Kidney (tissue), 14 donors: ENCODE measurements around the gene WDR7. TPM values are rescaled to one million over a fixed set of nuclear protein-coding genes. Genes with fewer than 3 reads are reported as not detected.

Experiments
- DNase-seq, 5 donors: peaks; one replicate each; pipeline ENCODE4 v3.0.0-alpha.2; 2013 to 2020
- FAIRE-seq: peaks from 2 replicates; lab custom pipeline; 2012; peaks lifted over from hg19 to GRCh38; lab: Jason Lieb, UNC
- H3K27ac ChIP-seq, 2 donors: one replicate each; pipeline ENCODE4 v1.7.0; 2013; ENCODE audit warnings: low read depth in 2 of 2, low read length in 2 of 2, inconsistent platforms in 1 of 2
- H3K27me3 ChIP-seq: one replicate; pipeline ENCODE4 v1.7.1; 2013; ENCODE audit warnings: low read length, inconsistent platforms; ENCODE audit not compliant: control insufficient read depth, insufficient read depth
- H3K36me3 ChIP-seq, 3 donors: one replicate each; pipeline versions ENCODE4 v1.7.0 to v1.7.1; 2013; ENCODE audit warnings: low read length in 3 of 3, control low read depth in 1 of 3, inconsistent platforms in 1 of 3; ENCODE audit not compliant: insufficient read depth in 3 of 3, control insufficient read depth in 2 of 3
- H3K4me1 ChIP-seq, 3 donors: one replicate each; pipeline versions ENCODE4 v1.7.0 to v1.7.1; 2013; ENCODE audit warnings: low read length in 3 of 3, inconsistent platforms in 1 of 3, low read depth in 1 of 3; ENCODE audit not compliant: control insufficient read depth in 2 of 3, insufficient read depth in 2 of 3
- H3K4me3 ChIP-seq, 3 donors: one replicate each; pipeline versions ENCODE4 v1.7.0 to v1.8.1; 2013; ENCODE audit warnings: low read length in 3 of 3, control low read depth in 1 of 3, inconsistent platforms in 1 of 3
- H3K9ac ChIP-seq, 3 donors: one replicate each; pipeline versions ENCODE4 v1.7.0 to v1.7.1; 2013; ENCODE audit warnings: low read length in 3 of 3, control low read depth in 1 of 3, inconsistent platforms in 1 of 3
- H3K9me3 ChIP-seq, 3 donors: one replicate each; pipeline versions ENCODE4 v1.7.0 to v1.7.1; 2013; ENCODE audit warnings: low read length in 3 of 3, control low read depth in 1 of 3, inconsistent platforms in 1 of 3; ENCODE audit not compliant: control insufficient read depth in 2 of 3, insufficient read depth in 1 of 3
- CTCF ChIP-seq: IDR thresholded peaks from 3 replicates; pipeline ENCODE4 v1.5.1; 2012; ENCODE audit warnings: mild to moderate bottlenecking, moderate library complexity, borderline replicate concordance; ENCODE audit not compliant: insufficient read depth; ENCODE audit errors: extremely low read depth
- intact Hi-C: fragments of 100-400 bp; cut with DNase I; formaldehyde crosslinking; loops from one replicate; pipeline ENCODE4 v1.11.1; 2022
- polyA plus RNA-seq: library from polyadenylated mRNA; stranded (reverse); fragments of 350-450 nt; fragmentation: Illumina TruSeq; extraction: RNeasy Lipid Tissue Mini Kit (QIAGEN cat#74804); gene quantifications from one replicate; pipeline ENCODE4 v1.2.3, GENCODE V29; 2014; ENCODE audit warnings: low read depth, low replicate concordance; ENCODE audit not compliant: insufficient read depth
- total RNA-seq: library from RNA; stranded (reverse); fragmentation: NEBNext Ultra II Directional; extraction: Animal tissue kit (Norgen Biotek cat#: 25700); gene quantifications from one replicate; pipeline ENCODE4 v1.2.1, GENCODE V29; 2021
- donor health status: control.
- donor health status: control.
- donor health status: control.
- donor health status: control.
- donor health status: control.
- donor health status: DM: yes; HTN: yes; CAD: no.
- donor health status: Normal renal cell carcinoma (clear cell type).

WDR7 gene
- total and polyA plus RNA-seq, 2 donors from 2014 or later = 7.3 to 34.4 TPM

- H3K9me3 ChIP-seq = no peaks in the 10 kb centered on the region
- no peak overlapping the region for H3K27ac ChIP-seq
- H3K27me3 ChIP-seq = no peaks in the 10 kb centered on the region
- H3K9ac ChIP-seq = no peak overlapping the region
- H3K4me1 ChIP-seq = no peaks in the 10 kb centered on the region
- no peak for FAIRE-seq
- peak; percentile 29 for TF ChIP-seq CTCF
- no peaks in the 10 kb centered on the region for H3K36me3 ChIP-seq
- no peak overlapping the region for H3K4me3 ChIP-seq
- intact Hi-C loops = no loop called here
- DNase-seq = no peak
Observed at GRCh38 chr18:56645415-56646016, 5.6 kb upstream of the WDR7 start.

GRCh38 chr18:56647071-56647470, 4.1 kb upstream of the WDR7 start:
- H3K4me3 ChIP-seq = no peak overlapping the region
- H3K4me1 ChIP-seq = peaks cover 0 to 4% (median 3%) of the 10 kb centered on the region in 3 donors
- no peak overlapping the region for H3K9ac ChIP-seq
- no peaks in the 10 kb centered on the region for H3K27me3 ChIP-seq
- H3K27ac ChIP-seq = no peak overlapping the region
- FAIRE-seq (no peak), DNase-seq (no peak)
- H3K9me3 ChIP-seq = no peaks in the 10 kb centered on the region
- intact Hi-C loops = no loop called here
- no peaks in the 10 kb centered on the region for H3K36me3 ChIP-seq
- no peak for TF ChIP-seq CTCF

- no peak for TF ChIP-seq CTCF
- Histone ChIP-seq H3K9me3 (no peaks in the 10 kb centered on the region), H3K27me3 (no peaks in the 10 kb centered on the region), H3K36me3 (no peaks in the 10 kb centered on the region), H3K27ac (no peak overlapping the region), H3K4me3 (no peak overlapping the region), H3K4me1 (peaks cover 0 to 6% (median 6%) of the 10 kb centered on the region in 3 donors), H3K9ac (no peak overlapping the region)
- intact Hi-C loops = no loop called here
- FAIRE-seq = no peak
- DNase-seq = no peak
Observed at GRCh38 chr18:56647951-56648893, 2.9 kb upstream of the WDR7 start.
